SK-N-MC (cell line): ENCODE data around the gene SCARF2.

Experiments used
- EZH2 ChIP-seq: fragments of 200-600 bp; sonication (generic); IDR thresholded peaks from one replicate; pipeline ENCODE4 v1.6.1; 2017; ENCODE audit warnings: antibody characterized with exemption
- POLR2AphosphoS5 ChIP-seq: IDR thresholded peaks from 2 replicates; pipeline ENCODE4 v1.6.1; 2012; ENCODE audit warnings: mild to moderate bottlenecking, low read depth, low read length, borderline replicate concordance

DNA sequence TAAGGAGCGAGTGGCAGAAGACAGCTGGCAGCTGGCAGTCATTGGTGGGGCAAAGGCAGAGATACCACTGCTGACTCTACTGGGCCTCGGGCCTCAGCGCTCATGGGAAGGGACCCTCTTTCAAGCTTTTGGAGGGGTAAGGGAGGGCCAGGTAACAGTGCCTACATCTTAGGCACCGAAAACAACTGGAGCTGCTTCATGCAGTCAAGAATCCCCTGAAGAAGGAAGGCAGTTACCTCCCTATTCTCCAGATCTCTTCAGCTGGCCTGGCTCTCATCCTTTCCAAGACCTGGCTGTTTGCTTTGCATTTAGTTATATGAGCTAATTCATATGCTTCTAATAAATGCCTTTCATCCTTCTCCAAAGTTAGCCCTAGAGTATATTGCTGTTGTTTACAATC lies 59.5 kb downstream of the SCARF2 start:
- no peak for TF ChIP-seq POLR2AphosphoS5
- no peak for TF ChIP-seq EZH2
